ENCODE measurements around the gene ADAMTSL3. TPM values are rescaled to one million over a fixed set of nuclear protein-coding genes. Genes with fewer than 3 reads are reported as not detected.

ADAMTSL3 gene
- total and polyA plus RNA-seq, 8 donors = 0.54 to 19.2 (median 6.1) TPM

GRCh38 chr15:83866692-83867091 lies 212.8 kb downstream of the ADAMTSL3 start:
- ATAC-seq (no peak), DNase-seq (no peak), FAIRE-seq (no peak)
- Histone ChIP-seq H3K27ac (no peak overlapping the region), H3K36me3 (no peaks in the 10 kb centered on the region), H3K4me1 (no peaks in the 10 kb centered on the region), H3K9me3 (no peaks in the 10 kb centered on the region), H3K4me3 (no peak overlapping the region), H3K27me3 (no peaks in the 10 kb centered on the region)
- intact Hi-C loops (cut with DNase I) = no loop called here
- 55 to 60% methylated on average over 1 of the region's 1 CpG for WGBS, 2 donors
- no peak for TF ChIP-seq CTCF (IDR thresholded peaks at IDR 0.05)

- no peaks in the 10 kb centered on the region for H3K9me3 ChIP-seq
- DNase-seq (no peak), ATAC-seq (peak in 1 of 4 donors; percentile 29), FAIRE-seq (no peak)
- H3K36me3 ChIP-seq = no peaks in the 10 kb centered on the region
- WGBS, 2 donors = 79 to 86% methylated on average over 4 of the region's 4 CpGs
- H3K27me3 ChIP-seq = no peaks in the 10 kb centered on the region
- no peak overlapping the region for H3K27ac ChIP-seq
- H3K4me1 ChIP-seq = no peaks in the 10 kb centered on the region
- no peak for TF ChIP-seq CTCF (IDR thresholded peaks at IDR 0.05)
- no peak overlapping the region for H3K4me3 ChIP-seq
- intact Hi-C loops (cut with DNase I) = no loop called here
Observed at GRCh38 chr15:83869341-83869740, 215.4 kb downstream of the ADAMTSL3 start.

- DNase-seq (peak in 2 of 6 donors; percentile 18 to 37), ATAC-seq (peak; percentile 85 to 95 (median 93)), FAIRE-seq (no peak)
- no peaks in the 10 kb centered on the region for H3K4me1 ChIP-seq
- intact Hi-C loops (cut with DNase I) = no loop called here
- H3K36me3 ChIP-seq = no peaks in the 10 kb centered on the region
- H3K9me3 ChIP-seq = no peaks in the 10 kb centered on the region
- no peaks in the 10 kb centered on the region for H3K27me3 ChIP-seq
- TF ChIP-seq CTCF (IDR thresholded peaks at IDR 0.05) = no peak
- WGBS, 2 donors = 51 to 53% methylated on average over 7 of the region's 7 CpGs
- H3K4me3 ChIP-seq = no peak overlapping the region
- H3K27ac ChIP-seq = no peak overlapping the region
Observed at GRCh38 chr15:83871808-83872559, 218.1 kb downstream of the ADAMTSL3 start.

GRCh38 chr15:83873966-83874365 lies 220.0 kb downstream of the ADAMTSL3 start:
- Histone ChIP-seq H3K4me3 (no peak overlapping the region), H3K4me1 (no peaks in the 10 kb centered on the region), H3K27ac (no peak overlapping the region), H3K9me3 (no peaks in the 10 kb centered on the region), H3K36me3 (no peaks in the 10 kb centered on the region), H3K27me3 (no peaks in the 10 kb centered on the region)
- intact Hi-C loops (cut with DNase I) = no loop called here
- FAIRE-seq (no peak), DNase-seq (peak in 1 of 6 donors; percentile 34), ATAC-seq (no peak)
- no peak for TF ChIP-seq CTCF (IDR thresholded peaks at IDR 0.05)
- WGBS, 2 donors = 90 to 95% methylated on average over 7 of the region's 7 CpGs

GRCh38 chr15:83880529-83880928 lies 226.6 kb downstream of the ADAMTSL3 start:
- FAIRE-seq (no peak), DNase-seq (no peak), ATAC-seq (peak in 3 of 4 donors; percentile 46 to 56 (median 48))
- H3K36me3 ChIP-seq = no peaks in the 10 kb centered on the region
- H3K4me1 ChIP-seq = peaks cover 0 to 13% (median 9%) of the 10 kb centered on the region in 3 donors
- no peaks in the 10 kb centered on the region for H3K9me3 ChIP-seq
- WGBS, 2 donors = 39 to 43% methylated on average over 2 of the region's 2 CpGs
- H3K4me3 ChIP-seq = no peak overlapping the region
- TF ChIP-seq CTCF (IDR thresholded peaks at IDR 0.05) = no peak
- intact Hi-C loops (cut with DNase I) = no loop called here
- H3K27me3 ChIP-seq = no peaks in the 10 kb centered on the region
- peak overlapping the region in 2 of 4 donors; percentile 72 to 87 for H3K27ac ChIP-seq
